ENCODE data around the gene CSTA.

DNA sequence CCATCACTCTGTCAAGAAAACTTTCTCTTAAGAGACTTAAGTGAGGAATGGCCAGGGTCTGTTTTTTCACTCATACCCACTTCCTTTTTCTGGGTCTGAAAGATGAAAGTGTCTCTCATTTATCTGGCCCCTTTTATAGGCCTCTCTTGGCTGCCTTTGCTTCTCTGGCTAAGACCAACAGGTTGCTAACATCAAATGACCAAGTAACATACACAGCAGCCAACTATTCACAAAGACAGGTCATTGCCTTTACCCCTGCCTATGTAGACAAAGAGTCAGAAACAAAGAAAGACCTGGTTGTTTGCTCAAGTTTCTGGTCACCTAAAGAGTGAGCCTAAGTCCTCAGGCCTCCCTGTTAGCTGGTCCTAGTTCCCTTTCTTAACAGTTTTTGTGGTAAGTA, 24.0 kb upstream of the CSTA start:
- TF ChIP-seq, protein P1, sequence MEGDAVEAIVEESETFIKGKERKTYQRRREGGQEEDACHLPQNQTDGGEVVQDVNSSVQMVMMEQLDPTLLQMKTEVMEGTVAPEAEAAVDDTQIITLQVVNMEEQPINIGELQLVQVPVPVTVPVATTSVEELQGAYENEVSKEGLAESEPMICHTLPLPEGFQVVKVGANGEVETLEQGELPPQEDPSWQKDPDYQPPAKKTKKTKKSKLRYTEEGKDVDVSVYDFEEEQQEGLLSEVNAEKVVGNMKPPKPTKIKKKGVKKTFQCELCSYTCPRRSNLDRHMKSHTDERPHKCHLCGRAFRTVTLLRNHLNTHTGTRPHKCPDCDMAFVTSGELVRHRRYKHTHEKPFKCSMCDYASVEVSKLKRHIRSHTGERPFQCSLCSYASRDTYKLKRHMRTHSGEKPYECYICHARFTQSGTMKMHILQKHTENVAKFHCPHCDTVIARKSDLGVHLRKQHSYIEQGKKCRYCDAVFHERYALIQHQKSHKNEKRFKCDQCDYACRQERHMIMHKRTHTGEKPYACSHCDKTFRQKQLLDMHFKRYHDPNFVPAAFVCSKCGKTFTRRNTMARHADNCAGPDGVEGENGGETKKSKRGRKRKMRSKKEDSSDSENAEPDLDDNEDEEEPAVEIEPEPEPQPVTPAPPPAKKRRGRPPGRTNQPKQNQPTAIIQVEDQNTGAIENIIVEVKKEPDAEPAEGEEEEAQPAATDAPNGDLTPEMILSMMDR (IDR thresholded peaks at IDR 0.05; ENCODE audit: low read length) = no peak
- no peak for TF ChIP-seq EZH2 (IDR thresholded peaks at IDR 0.05; ENCODE audit: borderline replicate concordance, low read length)
